ENCODE measurements around the gene RAB12.
"Not testable (repeated sequence)": the region's sequence is repeated elsewhere in the genome, so short reads cannot be mapped to it uniquely, and the experiment has no call there.

RAB12 gene, protein sequence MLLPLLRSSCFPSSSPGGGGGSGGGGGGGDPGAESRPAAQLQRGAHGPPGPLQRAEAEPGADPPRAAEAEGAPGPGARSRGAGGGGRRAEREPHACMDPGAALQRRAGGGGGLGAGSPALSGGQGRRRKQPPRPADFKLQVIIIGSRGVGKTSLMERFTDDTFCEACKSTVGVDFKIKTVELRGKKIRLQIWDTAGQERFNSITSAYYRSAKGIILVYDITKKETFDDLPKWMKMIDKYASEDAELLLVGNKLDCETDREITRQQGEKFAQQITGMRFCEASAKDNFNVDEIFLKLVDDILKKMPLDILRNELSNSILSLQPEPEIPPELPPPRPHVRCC

DNA sequence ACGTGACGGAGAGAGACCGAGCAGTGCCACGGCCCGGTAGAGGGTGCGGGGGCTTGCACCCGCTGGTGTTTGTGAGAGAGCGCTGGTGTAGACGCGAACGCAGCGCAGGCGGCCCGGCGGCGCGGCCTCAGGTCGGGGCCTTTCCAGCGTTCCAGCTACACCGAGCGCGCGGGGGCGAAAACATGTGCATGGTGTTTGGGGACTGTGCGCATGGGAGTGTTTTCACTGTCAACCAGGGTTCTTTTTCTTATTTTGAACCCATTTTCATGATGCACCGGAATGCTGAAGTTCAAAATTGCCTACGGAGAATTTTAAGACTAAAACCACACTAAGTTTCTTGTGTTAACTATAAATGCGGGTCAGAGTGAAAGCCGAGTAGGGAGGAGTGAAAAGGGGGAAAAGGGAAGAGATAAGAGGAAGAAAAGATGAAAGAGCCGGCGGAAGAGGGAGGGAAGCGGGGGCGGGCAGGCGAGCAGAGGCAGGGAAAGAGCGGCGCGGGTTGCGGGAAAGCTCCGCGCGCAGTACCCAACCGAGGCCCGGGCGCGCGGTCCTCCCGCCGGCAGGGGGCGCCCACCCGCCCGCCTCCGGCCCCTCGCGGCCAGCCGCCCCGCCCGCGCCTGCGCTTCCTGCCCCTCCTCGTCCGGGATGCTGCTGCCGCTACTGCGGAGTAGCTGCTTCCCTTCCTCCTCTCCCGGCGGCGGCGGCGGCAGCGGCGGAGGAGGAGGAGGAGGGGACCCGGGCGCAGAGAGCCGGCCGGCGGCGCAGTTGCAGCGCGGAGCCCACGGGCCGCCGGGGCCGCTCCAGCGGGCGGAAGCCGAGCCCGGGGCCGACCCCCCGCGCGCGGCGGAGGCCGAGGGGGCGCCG, at the start of gene RAB12:
Gene RAB12, plus strand, starts transcription at position 643 of the 864 bp plus-strand sequence. Its CDS starts 3 bp downstream, at position 646.
- peak; percentile 85 for DNase-seq (ENCODE audit: low read depth)

DNA sequence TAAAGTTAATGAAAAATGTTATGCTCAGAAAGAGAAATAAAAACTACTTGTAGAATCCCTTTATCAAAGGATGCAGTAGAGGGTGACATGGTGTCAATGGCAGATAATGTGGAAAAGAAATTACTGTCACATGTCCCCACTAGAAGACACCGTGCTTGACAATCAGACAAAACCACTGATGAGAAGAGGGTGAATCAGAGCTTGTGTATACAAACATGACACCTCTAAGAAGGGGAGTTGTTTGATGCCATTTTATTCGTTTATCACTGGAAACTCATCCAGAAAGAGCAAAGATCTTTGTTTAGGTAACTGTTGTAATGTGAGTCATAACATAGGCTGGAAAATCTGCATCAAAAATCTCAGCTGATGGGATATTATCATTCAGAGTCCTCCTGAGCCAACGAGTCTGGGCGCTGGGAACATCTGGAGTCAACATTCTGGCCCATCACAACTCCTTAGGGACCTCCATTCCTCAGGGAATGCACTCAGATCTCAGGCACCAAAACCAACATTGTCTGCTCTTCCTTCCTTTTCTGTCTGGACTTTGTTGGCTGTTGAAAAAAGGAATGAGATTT, 49.5 kb upstream of the RAB12 start:
- no peak for DNase-seq (ENCODE audit: low read depth)

DNA sequence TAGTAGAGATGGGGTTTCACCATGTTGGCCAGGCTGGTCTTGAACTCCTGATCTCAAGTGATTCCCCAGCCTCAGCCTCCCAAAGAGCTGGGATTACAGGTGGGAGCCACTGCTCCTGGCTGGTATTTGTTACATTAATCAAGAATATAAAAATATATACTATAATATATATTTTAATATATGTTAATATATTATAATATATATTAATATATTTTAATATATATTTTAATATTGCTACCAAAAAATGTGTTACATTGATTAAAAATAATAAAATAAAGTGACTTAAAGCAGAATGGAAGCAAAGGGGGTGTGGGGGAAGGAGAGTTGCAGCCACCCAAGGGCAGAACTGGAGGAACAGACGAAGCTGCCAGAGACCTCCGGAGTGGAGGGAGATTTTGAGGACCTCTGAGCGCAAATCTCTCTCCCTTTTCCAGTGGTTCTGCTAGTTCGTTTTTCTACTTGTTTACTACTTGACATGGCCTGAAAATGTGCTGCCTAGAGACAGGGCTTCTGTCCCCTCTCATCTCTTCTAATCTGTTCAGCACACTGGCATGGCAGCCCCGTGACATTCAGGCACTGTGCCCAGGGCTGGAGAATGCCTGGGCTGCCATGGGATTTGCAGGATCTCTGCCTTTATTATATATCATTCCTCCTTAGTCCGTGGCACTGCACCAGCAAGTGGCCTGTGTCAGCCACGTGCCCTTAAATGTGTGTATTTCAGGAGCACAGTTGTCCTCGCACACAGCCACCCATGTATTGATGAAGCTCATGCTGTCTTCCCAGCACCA, 47.9 kb upstream of the RAB12 start:
- no peak for DNase-seq (ENCODE audit: low read depth)

DNA sequence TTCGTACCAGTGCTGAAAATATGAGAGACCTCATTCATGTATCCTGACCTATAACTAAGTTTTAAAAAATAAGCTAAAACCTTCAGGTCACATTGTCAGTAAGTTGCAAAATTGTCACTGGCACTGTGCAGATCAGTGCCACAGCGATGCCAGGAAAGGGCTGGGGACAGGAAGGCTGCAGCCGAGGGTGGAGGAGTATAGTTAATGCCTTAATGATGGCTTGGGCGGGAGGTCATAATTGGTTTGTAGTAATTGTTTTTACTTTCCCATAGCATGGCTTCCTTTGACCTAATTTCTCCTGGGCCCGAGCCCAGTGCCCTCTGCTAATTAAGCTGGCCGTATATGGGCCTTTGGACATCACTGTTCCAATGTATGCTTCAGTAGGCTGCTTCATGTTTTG, 47.2 kb upstream of the RAB12 start:
- DNase-seq (ENCODE audit: low read depth): no peak

DNA sequence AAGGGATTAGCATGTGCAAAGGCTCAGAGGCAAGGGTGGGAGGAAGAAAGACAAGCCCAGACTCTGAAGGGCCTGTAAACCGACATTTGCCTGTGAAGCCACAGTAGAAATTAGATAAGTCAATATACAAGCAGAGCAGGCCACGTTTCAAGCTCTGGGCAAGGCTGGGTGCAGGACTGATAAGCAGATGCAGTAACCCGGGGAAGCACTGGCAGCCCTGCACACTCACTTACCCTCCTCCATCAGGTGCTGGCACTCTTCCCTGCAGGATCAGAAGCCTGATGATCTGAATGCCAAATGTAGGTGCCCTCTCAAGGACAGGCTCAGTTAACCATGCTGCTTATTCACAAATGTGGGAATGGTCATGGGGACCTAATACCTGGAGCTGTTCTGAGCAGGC, 46.3 kb upstream of the RAB12 start:
- DNase-seq (ENCODE audit: low read depth): no peak

DNA sequence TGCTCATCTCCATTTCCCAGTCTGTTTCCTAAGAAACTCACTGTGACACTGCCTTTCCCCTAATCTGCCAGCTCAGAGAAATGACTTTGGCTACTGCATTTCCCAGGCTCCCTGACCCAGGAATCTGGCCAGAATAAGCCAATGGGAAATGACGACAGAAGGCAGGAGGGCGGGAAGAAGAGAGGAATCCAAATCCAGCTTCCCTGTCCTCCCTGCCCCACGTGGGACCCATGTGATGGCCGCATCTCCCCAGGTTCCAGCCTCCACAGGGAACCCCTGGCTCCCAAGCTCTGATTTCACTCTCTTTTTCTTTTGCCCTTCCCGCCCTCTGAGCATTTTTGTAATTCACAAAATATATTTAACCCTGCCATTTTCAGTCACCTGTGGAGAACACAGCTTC, 37.8 kb upstream of the RAB12 start:
- DNase-seq (ENCODE audit: low read depth): no peak

DNA sequence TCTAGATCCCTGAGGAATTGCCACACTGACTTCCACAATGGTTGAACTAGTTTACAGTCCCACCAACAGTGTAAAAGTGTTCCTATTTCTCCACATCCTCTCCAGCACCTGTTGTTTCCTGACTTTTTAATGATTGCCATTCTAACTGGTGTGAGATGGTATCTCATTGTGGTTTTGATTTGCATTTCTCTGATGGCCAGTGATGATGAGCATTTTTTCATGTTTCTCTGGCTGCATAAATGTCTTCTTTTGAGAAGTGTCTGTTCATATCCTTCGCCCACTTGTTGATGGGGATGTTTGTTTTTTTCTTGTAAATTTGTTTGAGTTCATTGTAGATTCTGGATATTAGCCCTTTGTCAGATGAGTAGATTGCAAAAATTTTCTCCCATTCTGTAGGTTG, 35.5 kb upstream of the RAB12 start:
- DNase-seq (ENCODE audit: low read depth): not testable (repeated sequence)

DNA sequence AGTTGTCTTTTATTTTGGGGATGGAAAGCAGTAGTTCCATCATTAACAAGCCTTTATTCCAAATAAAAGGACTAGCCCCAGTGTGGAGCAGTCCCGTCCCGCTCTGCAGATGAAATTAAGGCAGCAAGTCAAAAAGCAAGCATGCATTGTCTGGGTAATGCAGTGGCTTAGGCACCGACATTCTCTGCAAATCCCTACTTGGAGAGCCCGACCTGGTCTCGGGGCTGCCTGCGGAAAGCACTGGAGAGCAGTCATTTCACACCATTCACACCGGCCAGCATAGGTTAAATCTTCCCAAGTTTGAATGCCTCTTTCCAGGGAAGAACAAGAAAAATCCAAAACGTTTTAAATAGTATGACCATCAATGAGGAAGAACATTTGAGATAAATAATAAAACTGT, 24.4 kb upstream of the RAB12 start:
- no peak for DNase-seq (ENCODE audit: low read depth)

DNA sequence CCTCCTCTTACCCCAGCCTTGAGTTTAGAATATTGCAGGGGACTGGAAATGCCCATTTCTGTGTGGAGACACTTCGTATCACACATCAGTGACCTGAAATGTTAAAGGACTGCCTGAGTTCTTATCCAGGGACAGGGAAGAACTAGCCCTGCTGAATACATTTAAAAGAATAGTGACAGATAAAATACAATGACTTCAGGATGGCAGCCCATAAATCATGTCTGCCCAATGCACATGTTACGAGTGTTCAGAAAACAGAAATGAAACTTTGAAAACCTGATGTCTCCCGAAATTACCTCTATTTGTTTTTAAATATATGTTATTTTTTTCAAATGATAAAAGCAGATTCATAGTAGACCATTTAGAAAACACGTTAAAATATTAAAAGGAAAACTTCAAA, 22.3 kb upstream of the RAB12 start:
- no peak for DNase-seq (ENCODE audit: low read depth)

DNA sequence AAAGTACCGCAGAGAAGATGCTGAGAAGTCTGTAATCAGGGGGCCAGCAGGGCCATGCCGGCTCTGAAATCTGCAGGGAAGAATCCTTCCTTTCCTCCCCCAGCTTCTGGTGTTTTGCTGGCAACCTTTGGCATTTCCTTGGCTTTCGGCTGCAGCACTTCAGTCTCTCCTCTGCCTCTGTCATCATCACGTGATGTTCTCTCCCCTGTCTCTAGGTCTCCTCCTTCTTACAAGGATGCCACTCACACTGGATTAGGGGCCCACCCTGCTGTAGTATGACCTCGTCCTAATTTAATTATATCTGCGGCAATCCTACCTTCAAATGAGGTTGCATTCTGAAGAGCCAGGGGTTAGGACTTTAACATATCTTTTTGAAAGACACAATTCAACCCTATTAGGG, 13.8 kb upstream of the RAB12 start:
- no peak for DNase-seq (ENCODE audit: low read depth)

DNA sequence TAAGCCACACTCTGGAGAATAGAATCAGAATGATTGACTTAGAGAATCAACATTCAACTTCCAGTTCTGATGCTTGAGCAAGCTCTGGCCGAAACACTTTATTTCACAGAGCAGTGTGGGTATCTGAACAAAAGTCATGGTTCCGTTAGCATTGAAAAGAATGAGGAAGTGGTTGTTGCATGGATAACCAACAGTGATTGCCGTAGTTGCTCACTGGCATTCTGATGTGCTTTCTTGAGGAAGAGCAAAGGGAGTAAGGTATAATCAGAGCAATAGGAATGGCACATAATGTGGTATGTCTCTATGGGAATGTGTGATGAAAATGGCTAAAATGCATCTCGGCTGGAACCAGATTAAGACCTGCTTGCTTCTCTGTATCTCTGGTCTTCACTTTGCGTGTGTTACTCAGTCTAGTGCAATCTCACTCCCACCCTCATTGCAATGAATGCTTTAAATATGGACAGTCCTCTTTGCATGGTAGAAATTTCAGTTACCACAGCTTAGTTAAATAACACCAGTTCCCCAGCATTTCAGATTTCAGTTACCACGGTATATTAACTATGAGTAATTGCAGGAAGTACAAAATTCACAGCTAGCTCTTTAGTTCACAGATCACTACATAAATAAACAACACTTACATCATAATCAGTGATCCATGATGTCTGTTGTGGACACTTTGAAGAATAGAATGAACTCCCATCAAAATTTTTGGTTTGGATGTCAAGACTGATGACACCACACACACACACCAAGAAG, 7.8 kb upstream of the RAB12 start:
- no peak for DNase-seq (ENCODE audit: low read depth)

DNA sequence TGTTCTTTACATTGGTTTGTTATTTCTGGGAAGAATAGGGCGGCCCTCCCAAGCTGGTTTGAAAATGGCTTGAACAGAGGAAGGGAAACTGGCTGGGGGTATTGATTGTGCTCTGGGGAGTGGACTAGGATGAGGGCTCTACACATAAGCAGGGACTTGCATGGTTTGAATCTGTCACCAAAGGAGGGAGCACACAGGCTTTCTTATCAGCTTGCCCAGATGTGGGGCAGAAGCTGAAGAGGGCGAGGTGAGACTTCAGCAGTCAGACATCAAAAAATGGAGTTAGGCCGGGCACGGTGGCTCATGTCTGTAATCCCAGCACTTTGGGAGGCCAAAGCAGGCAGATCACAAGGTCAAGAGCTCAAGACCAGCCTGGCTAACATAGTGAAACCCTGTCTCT, 7.2 kb upstream of the RAB12 start:
- no peak for DNase-seq (ENCODE audit: low read depth)

DNA sequence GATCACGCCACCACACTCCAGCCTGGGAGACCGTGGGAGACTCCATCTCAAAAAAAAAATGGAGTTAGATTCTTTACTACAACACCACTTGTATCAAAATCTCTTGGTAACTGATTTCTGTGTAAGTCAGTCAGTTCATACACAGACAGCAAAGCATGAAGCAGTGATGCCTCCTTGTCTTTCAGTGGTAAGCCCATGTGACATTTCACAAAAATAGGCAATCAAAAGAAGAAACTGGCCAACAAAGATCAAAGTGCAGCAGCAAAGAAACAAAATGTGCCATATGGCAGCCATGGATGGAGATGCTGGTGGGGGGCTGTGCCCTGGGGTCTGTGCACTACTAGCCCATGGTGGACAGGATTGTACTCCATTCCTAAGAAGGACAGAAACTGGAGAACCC, 6.7 kb upstream of the RAB12 start:
- DNase-seq (ENCODE audit: low read depth): no peak

DNA sequence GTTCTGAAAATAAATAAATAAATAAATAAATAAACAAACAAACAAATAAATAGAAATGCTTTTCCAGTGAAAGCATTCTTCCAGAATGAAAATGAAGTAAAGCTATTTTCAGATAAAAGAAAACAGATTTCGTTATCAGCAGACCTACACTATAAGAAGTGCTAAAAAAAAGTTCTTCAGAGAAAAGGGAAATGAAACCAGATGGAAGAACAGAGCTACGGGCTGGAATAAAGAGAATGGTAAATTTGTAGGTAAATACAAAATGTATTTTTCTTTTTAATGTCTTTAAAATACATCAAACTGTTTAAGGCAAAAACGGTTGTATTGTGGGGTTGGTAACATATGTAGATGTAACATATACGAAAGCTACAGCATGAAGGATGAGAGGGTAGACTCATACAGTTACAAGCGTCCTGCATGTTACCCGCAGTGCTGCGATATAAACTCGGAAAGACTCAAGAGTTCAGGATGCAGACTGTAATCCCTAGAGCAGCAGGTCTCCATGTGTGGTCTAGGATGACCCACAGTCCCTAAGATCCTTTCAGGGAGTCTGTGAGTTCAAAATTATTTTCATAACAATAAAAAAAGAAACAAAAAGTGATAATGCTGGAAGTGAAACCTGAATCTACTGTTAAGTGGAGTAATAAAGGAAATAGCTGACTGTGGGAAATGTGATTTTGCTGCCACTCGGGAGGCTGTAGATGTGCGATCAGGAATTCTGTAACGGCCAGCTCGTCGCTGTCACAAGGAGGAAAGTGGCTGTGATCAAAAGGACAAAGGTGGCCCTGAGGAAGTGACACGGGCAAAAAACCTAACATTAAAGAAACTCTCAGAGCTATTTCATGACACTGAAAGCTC, 5.3 kb upstream of the RAB12 start:
- DNase-seq (ENCODE audit: low read depth): no peak

DNA sequence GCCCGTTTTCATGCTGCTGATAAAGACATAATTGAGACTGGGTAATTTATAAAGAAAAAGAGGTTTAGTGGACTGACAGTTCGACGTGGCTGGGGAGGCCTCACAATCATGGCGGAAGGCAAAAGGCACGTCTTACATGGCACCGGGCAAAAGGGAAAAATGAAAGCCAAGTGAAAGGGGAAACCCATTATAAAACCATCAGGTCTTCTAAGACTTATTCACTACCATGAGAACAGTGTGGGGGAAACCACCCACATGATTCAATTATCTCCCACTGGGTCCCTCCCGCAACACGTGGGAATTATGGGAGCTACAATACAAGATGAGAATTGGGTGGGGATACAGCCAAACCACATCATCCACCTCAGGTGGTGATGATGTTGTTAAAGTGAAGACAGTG, 3.3 kb upstream of the RAB12 start:
- no peak for DNase-seq (ENCODE audit: low read depth)

DNA sequence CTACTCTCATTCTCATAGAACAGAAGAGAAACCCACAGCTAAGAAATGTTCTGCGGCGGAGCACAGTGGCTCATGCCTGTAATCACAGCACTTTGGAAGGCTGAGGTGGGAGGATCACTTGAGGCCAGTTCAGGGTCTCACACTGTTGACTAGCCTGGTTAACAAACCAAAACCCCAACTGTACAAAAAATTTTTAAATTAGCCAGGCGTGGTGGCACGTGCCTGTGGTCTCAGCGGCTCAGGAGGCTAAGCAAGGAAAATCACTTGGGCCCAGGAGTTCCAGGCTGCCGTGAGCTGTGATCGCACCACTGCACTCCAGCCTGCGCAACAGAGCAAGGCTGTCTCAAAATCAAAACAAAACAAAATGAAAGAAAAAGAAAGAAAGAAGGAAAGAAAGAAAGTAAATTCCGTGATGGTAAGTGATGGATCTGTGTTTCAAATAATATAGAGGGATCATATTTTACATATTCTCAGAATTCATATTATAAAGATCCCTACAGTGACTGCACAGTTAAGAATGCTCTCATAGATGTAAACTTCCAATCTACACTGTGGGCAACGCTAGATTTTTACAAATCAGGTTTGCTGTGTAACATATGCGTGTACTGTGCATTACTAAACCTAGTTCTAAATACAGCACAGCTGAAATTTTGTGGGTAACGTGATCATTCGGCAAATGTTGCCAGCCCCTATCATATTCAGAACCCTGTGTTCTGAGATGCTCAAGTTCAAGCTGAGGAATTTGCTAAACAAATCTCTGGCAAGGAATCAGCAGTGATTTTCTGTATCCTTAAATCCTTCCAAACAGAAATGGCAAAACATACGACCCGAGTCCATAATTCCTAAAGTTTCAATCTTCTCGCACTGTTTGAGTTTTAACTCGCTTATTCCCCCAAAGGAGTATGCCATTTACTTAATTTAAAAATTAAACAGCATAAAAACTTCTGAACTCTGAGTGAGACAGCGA, 1.2 kb upstream of the RAB12 start:
- no peak for DNase-seq (ENCODE audit: low read depth)

DNA sequence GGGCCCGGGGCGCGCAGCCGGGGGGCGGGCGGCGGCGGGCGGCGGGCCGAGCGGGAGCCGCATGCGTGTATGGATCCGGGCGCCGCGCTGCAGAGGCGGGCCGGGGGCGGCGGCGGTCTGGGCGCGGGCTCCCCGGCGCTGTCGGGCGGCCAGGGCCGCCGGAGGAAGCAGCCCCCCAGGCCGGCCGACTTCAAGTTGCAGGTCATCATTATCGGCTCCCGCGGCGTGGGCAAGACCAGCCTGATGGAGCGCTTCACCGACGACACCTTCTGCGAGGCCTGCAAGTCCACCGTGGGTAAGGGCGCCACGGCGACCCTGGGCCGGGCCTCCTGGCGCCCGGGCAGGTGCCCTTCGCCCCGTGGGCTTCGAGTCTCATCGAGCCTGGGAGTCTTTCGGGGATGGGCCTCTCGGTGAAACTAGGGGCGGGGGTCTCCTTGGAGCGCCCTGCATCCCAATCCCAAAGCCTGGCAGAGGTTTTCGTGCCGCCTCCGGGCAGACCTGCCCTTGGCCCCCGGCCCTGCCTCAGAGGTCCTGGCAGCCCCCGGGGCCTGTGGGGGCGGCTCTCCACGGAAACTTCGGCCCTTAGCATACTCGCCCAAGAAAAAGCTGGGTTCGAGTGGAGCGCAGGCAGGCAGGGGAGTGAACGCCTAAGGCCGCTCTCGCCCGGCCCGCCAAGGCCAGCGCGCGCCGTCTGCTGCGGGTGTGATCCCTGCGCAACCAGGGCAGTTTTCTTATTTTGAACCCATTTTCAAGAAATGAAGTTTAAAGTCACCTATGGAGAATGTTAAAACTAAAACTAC, 622 bp downstream of the RAB12 start:
- no peak for DNase-seq (ENCODE audit: low read depth)

DNA sequence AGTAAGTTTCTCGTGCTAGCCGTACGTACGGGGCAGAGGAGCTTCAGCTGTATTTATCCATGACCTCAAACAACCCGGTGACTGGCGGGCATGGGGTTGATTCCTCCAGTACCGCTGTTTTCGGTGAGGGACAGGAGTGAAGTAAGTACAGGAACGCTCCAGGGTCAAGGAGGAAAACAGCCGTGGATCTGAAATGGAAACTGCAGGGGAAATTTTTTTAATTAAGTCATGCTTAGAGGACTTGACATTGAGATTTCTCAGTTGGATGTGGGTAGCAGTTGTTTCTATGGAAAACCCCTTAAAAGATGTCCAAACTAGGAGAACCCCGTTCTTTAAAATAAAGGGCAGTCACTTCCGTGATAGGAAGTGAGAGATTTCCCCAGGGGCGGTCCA, 1.2 kb downstream of the RAB12 start:
- DNase-seq (ENCODE audit: low read depth): no peak

Data from activated T-helper 1 cell treated with Interleukin-2 at 50 U/mL for 16 hours (primary cell).